Stomach (tissue), 4 donors: ENCODE measurements around the gene DHFR.

ENCODE experiments used
- EP300 ChIP-seq: sonication (generic); formaldehyde crosslinking; IDR thresholded peaks from one replicate; pipeline ENCODE4 v1.6.1; 2017; ENCODE audit warnings: antibody characterized with exemption
- POLR2A ChIP-seq, 4 donors: fragments of 450-650 bp; IDR thresholded peaks; one replicate each; pipeline ENCODE4 v1.6.1; 2016; ENCODE audit warnings: antibody characterized with exemption in 4 of 4, control low read depth in 2 of 4, mild to moderate bottlenecking in 1 of 4, moderate library complexity in 1 of 4
- POLR2AphosphoS5 ChIP-seq, 3 donors: sonication (generic); formaldehyde crosslinking; IDR thresholded peaks; one replicate each; pipeline ENCODE4 v1.6.1; 2016; ENCODE audit warnings: antibody characterized with exemption in 3 of 3
- TF ChIP-seq, protein P1 (sequence below), 7 experiments: fragments of 450-650 bp in 4 of 7; fragments of 200-600 bp in 3 of 7; sonication (generic) in 3 of 7; IDR thresholded peaks; one replicate each; pipeline ENCODE4 v1.5.1; 2016 to 2019; ENCODE audit warnings: antibody characterized with exemption in 7 of 7, control low read depth in 2 of 7, mild to moderate bottlenecking in 1 of 7

GRCh38 chr5:80600943-80601693, 53.7 kb downstream of the DHFR start:
- no peak for TF ChIP-seq POLR2A (IDR thresholded peaks at IDR 0.05)
- TF ChIP-seq, protein P1, sequence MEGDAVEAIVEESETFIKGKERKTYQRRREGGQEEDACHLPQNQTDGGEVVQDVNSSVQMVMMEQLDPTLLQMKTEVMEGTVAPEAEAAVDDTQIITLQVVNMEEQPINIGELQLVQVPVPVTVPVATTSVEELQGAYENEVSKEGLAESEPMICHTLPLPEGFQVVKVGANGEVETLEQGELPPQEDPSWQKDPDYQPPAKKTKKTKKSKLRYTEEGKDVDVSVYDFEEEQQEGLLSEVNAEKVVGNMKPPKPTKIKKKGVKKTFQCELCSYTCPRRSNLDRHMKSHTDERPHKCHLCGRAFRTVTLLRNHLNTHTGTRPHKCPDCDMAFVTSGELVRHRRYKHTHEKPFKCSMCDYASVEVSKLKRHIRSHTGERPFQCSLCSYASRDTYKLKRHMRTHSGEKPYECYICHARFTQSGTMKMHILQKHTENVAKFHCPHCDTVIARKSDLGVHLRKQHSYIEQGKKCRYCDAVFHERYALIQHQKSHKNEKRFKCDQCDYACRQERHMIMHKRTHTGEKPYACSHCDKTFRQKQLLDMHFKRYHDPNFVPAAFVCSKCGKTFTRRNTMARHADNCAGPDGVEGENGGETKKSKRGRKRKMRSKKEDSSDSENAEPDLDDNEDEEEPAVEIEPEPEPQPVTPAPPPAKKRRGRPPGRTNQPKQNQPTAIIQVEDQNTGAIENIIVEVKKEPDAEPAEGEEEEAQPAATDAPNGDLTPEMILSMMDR (IDR thresholded peaks at IDR 0.05): no peak
- no peak for TF ChIP-seq POLR2AphosphoS5 (IDR thresholded peaks at IDR 0.05)
- TF ChIP-seq EP300: no peak
